ENCODE measurements around the gene TBATA.

DNA sequence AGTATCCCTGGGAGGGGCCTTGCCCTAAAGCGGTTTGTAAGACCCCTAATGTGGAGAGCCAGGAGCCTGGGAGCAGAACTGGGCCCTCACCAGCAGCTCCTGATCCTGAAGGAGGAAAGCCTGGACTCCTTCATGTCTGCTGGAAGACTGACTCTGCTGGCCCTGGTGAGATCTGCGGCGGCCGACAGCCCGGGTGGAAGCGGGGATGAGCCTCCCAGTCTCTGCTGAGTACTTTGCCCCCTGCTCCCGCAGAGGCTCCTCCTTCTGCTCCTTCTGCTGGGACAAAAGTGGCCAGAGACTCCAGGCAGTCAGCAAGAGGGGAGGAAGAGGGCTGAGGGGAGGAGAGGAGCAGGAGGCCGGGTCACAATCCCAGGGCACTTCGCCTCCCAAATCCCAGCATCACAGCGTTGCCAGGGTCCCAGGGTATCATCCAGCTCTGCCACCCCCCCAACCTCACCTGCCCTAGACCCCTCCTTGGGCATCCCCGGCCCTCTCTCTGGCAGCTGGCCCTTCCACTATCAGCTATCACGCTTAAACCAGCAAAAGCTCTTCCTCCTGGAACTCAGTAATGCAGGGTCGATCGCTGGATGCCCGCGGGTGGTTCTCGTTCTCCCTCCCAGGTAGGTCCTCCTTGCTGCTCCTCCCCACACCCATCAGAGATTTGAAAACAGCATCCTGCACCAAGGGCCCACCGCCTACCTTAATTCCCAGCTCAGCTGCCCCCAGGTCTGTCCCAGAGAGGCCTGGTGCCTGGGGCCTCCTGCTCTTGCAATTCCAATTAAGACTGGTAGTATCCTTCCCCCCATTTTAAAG lies 7.9 kb downstream of the TBATA start:
- TF ChIP-seq, protein P1, sequence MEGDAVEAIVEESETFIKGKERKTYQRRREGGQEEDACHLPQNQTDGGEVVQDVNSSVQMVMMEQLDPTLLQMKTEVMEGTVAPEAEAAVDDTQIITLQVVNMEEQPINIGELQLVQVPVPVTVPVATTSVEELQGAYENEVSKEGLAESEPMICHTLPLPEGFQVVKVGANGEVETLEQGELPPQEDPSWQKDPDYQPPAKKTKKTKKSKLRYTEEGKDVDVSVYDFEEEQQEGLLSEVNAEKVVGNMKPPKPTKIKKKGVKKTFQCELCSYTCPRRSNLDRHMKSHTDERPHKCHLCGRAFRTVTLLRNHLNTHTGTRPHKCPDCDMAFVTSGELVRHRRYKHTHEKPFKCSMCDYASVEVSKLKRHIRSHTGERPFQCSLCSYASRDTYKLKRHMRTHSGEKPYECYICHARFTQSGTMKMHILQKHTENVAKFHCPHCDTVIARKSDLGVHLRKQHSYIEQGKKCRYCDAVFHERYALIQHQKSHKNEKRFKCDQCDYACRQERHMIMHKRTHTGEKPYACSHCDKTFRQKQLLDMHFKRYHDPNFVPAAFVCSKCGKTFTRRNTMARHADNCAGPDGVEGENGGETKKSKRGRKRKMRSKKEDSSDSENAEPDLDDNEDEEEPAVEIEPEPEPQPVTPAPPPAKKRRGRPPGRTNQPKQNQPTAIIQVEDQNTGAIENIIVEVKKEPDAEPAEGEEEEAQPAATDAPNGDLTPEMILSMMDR (IDR thresholded peaks at IDR 0.05): no peak
- TF ChIP-seq ESRRA (CRISPR knock-in tag; IDR thresholded peaks at IDR 0.05; ENCODE audit: borderline replicate concordance) (no peak), ZNF121 (CRISPR knock-in tag; IDR thresholded peaks at IDR 0.05) (no peak), ZNF416 (CRISPR knock-in tag; IDR thresholded peaks at IDR 0.05) (no peak), TEAD4 (CRISPR knock-in tag; IDR thresholded peaks at IDR 0.05) (no peak)
- TF ChIP-seq, protein P2, sequence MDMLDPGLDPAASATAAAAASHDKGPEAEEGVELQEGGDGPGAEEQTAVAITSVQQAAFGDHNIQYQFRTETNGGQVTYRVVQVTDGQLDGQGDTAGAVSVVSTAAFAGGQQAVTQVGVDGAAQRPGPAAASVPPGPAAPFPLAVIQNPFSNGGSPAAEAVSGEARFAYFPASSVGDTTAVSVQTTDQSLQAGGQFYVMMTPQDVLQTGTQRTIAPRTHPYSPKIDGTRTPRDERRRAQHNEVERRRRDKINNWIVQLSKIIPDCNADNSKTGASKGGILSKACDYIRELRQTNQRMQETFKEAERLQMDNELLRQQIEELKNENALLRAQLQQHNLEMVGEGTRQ (CRISPR knock-in tag; IDR thresholded peaks at IDR 0.05): no peak
- TF ChIP-seq, protein P3, sequence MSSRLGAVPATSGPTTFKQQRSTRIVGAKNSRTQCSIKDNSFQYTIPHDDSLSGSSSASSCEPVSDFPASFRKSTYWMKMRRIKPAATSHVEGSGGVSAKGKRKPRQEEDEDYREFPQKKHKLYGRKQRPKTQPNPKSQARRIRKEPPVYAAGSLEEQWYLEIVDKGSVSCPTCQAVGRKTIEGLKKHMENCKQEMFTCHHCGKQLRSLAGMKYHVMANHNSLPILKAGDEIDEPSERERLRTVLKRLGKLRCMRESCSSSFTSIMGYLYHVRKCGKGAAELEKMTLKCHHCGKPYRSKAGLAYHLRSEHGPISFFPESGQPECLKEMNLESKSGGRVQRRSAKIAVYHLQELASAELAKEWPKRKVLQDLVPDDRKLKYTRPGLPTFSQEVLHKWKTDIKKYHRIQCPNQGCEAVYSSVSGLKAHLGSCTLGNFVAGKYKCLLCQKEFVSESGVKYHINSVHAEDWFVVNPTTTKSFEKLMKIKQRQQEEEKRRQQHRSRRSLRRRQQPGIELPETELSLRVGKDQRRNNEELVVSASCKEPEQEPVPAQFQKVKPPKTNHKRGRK (CRISPR knock-in tag; IDR thresholded peaks at IDR 0.05; ENCODE audit: borderline replicate concordance): no peak
- TF ChIP-seq, protein P4, sequence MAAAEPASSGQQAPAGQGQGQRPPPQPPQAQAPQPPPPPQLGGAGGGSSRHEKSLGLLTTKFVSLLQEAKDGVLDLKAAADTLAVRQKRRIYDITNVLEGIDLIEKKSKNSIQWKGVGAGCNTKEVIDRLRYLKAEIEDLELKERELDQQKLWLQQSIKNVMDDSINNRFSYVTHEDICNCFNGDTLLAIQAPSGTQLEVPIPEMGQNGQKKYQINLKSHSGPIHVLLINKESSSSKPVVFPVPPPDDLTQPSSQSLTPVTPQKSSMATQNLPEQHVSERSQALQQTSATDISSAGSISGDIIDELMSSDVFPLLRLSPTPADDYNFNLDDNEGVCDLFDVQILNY (CRISPR knock-in tag; IDR thresholded peaks at IDR 0.05): no peak
- TF ChIP-seq, protein P5, sequence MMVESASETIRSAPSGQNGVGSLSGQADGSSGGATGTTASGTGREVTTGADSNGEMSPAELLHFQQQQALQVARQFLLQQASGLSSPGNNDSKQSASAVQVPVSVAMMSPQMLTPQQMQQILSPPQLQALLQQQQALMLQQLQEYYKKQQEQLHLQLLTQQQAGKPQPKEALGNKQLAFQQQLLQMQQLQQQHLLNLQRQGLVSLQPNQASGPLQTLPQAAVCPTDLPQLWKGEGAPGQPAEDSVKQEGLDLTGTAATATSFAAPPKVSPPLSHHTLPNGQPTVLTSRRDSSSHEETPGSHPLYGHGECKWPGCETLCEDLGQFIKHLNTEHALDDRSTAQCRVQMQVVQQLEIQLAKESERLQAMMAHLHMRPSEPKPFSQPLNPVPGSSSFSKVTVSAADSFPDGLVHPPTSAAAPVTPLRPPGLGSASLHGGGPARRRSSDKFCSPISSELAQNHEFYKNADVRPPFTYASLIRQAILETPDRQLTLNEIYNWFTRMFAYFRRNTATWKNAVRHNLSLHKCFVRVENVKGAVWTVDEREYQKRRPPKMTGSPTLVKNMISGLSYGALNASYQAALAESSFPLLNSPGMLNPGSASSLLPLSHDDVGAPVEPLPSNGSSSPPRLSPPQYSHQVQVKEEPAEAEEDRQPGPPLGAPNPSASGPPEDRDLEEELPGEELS (CRISPR knock-in tag; IDR thresholded peaks at IDR 0.05): no peak
